ENCODE measurements around the gene PRIM2.
A peak's percentile ranks its signal among the peaks of the same experiment; 100 is the strongest.
"Not testable (repeated sequence)": the region's sequence is repeated elsewhere in the genome, so short reads cannot be mapped to it uniquely, and the experiment has no call there.

The PRIM2 gene

DNA sequence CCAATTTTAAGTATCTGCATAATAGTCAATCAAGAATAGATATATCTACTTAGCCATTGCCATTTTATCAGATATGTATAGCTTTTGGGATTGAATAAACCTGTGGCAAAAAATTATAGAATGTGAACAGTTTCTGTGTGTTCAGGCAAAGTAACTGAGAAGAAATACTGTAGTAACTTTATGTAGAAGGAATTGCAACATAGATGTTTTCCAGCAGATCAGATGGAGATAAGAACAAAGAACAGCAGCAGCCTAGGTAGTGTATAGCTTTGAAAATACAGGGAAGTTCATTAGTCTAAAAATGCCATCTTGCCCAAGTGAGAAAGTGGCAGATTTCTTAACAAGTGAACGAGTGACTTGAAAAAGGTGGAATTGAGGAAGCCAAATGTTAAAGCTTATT, 197.7 kb downstream of the PRIM2 start:
- DNase-seq (ENCODE audit: low spot score) = not testable (repeated sequence)

DNA sequence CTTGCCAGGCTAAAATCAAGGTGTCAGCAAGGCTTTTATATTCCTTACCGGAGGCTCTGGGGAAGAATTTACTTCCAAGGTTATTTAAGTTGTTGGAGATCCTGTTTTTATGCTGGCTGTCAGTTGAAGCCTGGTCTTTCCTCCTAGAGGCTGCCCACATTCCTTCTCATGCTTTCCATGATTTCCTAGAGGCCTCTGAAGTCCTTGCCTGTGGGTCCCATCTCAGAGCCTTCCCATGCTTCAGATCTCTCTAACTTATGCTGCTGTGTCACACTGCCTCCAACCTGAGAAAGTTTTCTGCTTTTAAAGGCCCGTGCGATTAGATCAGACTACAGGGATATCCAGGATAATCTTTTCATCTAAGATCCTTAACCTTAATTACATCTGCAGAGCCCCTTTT, 198.4 kb downstream of the PRIM2 start:
- DNase-seq (ENCODE audit: low spot score) = not testable (repeated sequence)

DNA sequence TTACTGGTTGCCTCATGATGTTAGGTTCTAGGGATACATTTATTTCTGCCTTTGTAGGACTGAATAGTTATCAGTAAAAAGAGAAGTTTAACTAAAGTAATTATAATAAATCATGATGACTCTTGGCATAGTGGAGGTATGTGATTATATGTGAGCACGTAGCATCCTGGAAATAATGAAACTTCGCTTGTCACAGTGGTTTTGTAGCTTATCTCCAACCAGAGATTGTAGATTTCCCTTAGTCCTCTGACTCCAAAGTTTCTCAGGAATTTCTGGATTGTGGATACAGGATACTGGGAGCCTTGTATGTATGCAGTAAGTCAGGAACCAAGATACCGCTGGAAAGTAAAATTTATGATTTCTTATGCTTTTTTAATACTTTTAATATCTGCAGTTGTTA, 199.3 kb downstream of the PRIM2 start:
- DNase-seq (ENCODE audit: low spot score) = not testable (repeated sequence)

DNA sequence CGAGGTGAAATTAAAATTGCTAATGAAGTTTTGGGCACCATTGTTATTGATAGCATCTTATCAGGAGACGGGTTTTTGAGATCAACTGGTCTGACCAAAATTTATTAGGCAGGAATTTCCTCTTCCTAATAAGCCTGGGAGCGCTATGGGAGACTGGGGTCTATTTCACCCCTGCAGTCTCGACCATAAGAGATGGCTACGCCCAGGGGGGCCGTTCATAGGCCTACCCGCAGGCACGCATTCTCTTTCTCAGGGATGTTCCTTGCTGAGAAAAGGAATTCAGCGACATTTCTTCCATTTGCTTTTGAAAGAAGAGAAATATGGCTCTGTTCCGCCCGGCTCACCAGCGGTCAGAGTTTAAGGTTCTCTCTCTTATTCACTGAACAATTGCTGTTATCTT, 201.8 kb downstream of the PRIM2 start:
- DNase-seq (ENCODE audit: low spot score) = not testable (repeated sequence)

DNA sequence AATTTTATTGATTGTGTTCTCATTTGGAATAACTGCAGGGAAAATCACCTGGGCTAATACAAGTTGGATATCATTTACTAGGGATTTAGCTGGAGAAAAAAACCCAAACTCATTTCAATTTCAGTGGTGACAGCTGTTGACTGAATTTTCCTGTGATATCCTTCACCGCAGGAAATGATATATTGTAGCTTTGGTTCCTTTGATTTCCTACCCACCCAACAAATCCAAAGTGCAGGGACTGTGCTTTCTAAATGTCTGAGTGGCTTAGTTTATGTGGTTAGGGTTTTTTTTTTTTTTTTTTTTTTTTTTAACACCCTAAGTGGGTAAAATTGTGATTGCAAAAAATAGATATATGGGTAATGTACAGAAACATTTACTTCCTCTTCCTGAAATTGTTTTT, 203.7 kb downstream of the PRIM2 start:
- not testable (repeated sequence) for DNase-seq (ENCODE audit: low spot score)

DNA sequence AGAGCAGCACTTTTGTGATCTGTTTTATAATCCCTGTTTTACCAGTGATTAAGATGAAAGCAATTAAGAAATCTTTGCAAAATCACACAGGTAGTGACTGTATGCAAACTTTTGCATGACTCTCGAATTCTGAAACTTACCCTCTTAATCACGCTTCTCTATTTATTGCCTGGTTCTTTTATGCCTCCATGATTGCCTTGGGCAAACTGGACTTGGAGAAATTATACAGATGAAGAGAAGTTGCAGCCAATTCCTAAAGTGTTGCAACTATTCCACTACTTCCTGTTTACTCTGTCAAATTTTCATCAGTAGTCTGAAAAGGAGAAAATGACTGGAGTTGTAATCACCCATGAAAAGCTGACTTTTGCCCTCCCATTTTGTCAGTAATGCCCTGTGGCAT, 205.8 kb downstream of the PRIM2 start:
- DNase-seq (ENCODE audit: low spot score) = not testable (repeated sequence)

DNA sequence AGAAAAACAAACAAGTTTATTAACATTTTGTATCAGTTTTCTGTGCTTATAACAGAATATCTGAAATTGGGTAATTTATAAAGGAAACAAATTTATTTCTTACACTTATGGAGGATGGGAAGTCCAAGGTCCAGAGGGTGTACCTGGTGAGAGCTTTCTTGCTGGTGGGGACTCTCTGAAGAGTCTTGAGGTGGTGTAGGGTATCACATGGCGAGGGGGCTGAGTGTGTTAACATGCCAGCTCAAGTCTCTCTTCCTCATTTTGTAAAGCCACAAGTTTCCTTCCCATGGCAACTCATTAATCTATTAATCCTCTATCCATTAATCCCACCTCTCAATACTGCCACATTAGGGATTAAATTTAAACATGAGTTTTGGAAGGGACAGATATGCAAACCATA, 212.3 kb downstream of the PRIM2 start:
- not testable (repeated sequence) for DNase-seq (ENCODE audit: low spot score)

DNA sequence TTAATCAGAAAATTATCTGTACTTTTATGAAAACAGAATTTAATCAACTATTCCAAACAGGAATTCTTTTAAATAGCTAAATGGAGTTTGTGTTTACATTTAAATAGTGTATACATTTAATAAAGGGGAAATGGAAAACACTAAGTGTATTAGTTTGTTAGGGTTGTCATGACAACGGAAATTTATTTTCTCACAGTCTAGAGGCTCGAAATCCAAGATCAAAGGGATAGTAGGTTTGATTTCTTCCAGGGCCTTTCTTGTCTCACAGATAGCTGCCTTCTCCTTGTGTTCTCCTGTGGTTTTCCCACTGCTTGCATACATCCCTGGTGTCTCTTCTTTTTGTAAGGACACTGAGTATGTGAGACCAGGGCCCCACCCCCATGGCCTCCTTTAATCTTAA, 215.2 kb downstream of the PRIM2 start:
- DNase-seq (ENCODE audit: low spot score) = not testable (repeated sequence)

DNA sequence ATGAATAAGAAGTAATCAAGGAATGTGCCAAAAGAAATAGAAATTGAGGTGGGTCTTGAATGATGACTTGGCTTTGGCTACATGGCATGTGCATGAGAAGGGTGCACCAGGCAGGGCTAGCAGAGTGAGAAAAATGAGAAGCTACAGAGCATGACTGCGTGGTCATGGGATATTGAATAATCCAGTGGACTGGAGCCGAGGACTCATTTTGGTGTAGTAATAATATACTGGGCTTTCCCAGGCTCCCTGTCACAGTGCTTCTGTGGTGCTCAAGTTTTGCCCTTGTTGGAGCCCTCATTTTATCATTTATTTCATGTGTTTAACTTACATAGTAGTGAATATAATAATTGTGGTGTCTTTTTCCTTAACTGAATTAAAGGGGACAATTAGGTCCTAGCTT, 217.7 kb downstream of the PRIM2 start:
- not testable (repeated sequence) for DNase-seq (ENCODE audit: low spot score)

DNA sequence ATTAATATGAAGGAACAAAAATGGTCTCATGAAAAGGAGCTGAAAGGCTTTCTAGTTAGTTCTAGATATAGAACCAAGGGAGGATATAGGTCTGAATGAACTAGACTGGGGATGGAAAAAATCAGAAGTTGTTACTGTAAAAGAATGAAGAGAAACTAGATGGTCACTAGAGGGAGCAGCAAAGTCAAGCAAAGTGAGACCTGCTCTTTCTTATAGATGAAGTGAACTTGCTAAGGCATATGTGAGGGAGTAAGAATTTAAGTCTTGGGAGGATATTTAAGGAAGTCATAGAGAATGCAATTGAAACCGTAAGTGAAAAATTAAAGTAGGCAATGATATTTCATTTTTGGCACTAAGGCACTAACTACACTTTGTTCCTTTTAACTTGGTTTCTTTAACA, 218.6 kb downstream of the PRIM2 start:
- peak; percentile 12 for DNase-seq (ENCODE audit: low spot score)

DNA sequence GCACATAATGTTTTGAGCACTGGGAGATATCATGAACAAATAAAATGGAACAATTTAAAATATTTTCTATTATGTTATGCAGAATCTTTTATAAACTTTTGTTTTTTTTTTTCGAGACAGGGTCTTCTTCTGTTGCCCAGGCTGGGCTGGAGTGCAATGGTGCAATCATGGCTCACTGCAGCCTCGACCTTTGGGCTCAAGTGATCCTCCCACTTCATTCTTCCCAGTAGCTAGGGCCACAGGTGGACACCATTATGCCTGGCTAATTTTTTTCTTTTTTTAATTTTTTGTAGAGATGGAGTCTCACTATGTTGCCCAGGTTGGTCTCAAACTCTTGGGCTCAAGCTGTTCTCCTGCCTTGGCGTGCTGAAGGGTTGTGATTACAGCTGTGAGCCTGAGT, 220.5 kb downstream of the PRIM2 start:
- not testable (repeated sequence) for DNase-seq (ENCODE audit: low spot score)

DNA sequence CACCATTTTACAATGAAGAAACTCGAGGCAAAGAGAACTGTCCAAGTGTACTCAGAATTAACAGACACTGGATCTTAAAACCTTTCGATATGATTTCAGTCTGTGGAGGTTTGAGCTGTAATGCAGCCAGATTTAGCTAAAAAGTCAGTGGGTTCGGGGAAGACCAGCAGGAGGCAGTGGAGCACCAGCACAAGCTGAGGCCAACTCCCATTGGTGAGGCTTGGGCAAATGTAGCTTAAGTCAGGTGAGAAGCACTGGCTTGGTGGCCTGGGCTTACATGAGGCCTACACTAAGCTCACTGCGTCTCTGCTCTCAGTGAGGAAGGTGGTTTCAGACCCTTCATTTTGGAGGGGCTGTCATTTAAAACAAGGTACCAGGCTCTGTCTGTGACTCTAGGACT, 234.5 kb downstream of the PRIM2 start:
- DNase-seq (ENCODE audit: low spot score) = not testable (repeated sequence)

DNA sequence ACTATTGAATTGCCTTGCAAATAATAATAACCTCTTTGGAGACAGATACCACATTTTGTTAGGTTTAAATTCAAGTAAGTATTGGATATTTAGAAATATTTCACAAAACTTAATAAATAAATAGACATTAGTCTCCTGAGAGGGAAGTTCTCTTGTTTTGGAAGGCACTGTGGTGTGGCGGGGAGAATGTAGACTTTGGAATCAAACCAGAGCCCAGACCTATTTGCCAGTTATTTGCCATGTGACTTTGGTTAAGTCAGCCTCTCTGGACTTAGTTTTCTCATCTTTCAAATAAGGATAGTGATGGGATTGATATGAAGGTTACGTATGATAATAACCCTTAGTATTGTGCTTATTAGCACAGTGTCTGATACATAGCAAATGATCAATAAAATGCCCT, 240.4 kb downstream of the PRIM2 start:
- not testable (repeated sequence) for DNase-seq (ENCODE audit: low spot score)

DNA sequence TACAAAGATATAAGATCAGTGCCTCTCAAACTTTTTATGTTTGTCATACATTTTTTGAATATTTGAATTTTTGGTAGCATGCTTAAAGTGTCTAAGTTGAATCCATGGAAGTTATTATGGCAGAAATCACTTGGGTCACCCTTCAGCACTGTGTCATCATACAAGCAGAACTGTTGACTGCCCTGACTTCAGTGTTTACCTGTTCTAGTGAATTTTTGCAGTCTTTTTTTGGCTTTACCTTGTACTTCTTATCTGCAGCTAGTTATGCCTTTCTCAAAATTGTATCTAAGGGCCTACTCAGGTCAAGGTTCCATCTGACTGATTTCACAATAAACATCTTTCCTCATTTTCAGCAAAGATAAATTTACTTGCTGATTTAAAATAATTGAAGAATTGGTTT, 241.7 kb downstream of the PRIM2 start:
- not testable (repeated sequence) for DNase-seq (ENCODE audit: low spot score)

DNA sequence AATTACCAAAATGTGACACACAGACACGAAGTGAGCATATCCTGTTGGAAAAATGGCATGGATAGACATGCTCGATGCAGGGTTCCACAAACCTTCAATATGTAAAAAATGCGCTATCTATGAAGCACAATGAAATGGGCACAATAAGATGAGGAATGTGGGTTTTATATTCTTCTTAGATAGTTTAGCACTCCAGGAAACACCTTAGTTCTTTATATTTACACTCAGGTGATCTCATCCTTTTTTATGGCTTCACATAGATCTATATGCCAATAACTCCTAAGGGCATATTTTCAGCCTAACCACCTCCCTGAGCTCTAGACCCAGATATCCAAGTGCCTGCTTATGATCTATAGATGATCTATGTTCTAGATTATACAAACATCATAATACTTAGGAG, 244.8 kb downstream of the PRIM2 start:
- DNase-seq (ENCODE audit: low spot score) = not testable (repeated sequence)

DNA sequence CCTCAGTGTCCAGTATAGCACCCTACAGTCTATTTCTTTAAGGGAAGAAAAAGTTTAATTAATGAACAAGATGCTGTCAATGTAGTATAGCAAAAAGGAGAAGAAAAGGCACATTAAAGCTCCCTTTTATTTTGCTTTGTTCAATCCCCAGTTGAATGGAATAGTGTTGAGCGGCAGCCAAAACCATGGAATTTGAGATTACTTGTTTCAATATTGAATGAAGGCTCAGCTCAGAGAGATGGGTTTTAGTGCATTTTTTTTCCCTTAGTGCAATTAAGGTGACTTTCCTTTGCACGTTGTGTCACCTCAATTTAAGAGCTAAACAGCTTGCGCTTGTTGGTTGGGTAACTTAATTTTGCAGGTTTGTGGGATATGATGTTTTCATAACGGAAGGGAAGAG, 254.7 kb downstream of the PRIM2 start:
- DNase-seq (ENCODE audit: low spot score) = not testable (repeated sequence)

DNA sequence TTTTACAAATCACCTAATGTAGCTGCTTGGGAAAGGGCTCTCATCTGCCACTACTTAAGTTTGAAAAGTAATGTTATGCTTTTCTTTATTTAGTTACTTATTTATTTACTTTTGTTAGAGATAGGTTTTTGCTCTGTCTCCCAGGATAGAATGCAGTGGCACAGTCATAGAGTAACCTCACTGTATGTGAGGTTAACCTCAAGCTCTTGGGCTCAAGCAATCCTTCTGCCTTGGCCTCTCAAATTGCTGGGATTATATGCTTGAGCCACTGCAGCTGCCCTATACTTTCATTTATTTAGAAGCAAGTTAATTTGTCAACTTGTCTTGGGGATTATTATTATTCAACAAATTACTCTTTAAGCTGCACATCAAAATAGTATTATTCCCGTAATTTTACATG, 255.4 kb downstream of the PRIM2 start:
- not testable (repeated sequence) for DNase-seq (ENCODE audit: low spot score)

DNA sequence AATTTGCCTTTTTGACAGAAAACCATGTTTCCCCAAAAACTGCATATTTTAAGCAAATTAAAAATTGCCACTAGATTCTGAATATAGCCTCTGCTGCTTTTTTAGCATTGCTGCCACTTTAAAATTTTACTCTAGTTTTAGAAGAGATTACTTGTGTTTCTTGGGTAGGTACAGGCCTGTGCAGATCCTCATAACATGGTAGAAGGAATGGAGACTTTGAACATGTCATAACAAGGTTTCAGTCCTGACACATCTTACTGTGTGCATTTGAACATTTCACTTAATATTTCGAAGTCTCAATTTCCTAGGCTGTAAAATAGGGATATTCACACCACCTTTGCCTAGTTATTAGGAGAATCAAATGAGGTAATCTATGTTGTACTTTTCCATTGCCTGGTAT, 259.6 kb downstream of the PRIM2 start:
- not testable (repeated sequence) for DNase-seq (ENCODE audit: low spot score)

DNA sequence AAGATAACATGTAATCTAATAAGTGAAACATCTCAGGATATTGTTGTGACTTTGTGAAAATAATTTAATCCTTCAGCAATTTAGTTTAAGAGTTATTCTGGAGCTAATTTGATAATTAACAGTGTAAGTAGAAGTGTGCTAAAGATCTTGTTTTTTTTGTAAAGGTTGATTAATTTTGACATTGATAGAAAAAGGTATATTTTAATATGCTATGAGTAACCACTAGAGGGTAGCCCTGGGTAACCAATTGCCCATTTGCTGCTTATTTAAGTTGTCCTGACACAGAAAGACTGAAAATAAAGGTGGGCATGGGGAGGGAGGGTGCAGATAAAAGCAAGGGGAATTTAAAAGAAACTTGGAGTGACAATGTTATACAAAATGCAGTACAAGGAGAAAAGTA, 262.1 kb downstream of the PRIM2 start:
- DNase-seq (ENCODE audit: low spot score) = not testable (repeated sequence)

DNA sequence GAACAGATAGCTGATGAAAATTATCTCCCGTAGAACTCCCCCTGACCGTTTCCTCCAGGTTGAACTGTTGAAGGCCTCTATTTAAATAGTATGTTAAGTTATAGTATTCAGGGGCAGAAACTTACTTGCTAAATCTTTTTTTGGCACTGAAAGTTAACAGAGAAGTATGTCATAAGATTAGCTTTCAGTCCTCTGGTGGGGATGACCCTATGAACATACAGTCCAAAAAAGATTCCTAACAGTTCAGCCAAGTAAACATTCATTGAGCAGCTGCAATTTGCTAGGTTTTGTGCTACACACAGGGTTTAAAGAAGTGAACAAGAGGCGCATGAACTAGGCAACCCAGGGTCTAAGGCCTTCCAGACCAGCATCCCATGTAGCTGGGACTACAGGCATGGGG, 264.2 kb downstream of the PRIM2 start:
- not testable (repeated sequence) for DNase-seq (ENCODE audit: low spot score)

DNA sequence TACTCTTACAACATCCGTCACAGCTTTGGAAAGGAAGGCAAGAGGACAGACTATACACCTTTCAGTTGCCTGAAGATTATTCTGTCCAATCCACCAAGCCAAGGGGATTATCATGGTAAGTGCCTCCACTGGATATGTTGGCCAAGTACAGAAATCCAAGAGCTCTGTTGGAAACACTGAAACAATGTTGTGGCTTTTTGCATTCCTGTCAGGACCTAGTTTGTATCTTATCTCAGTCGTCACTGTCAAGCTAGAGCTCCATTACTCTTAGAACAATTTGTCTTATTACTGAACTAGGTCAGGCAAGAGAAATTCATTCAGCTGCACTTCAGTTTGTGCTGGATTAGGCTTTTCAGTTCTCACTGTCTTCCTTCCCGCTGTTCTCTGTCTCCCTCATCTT, 283.7 kb downstream of the PRIM2 start:
- DNase-seq (ENCODE audit: low spot score) = not testable (repeated sequence)

DNA sequence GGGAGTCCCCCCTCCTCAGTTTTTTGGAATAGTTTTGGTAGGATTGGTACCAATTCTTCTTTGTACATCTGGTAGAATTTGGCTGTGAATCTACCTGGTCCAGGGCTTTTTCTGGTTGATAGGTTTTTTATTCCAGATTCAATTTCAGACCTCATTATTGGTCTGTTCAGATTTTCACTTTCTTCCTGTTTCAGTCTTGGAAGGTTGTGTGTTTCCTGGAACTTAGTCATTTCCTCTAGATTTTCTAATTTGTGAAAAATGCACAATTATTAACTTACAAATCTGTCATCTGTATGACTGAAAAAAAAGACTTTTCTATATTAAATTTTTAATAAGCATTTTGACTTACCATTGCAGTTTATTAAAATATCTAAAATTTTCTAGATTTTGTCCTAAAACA, 287.9 kb downstream of the PRIM2 start:
- DNase-seq (ENCODE audit: low spot score) = not testable (repeated sequence)

DNA sequence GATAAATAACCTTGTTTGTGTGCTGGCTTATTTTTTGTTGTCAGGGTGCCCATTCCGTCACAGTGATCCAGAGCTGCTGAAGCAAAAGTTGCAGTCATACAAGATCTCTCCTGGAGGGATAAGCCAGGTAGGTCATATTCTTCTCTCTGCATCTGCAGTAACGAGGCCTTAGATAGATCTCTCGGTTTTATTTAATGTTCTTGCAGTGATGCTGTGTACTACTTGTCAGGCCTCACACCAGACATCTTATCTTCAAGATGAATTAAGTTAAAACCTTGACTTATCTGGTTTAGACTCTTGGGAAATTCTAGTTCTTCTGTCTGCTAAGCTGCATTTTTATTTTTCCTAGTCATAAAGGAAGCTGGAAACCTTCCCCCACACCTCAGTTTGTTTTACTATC, 288.9 kb downstream of the PRIM2 start:
- DNase-seq (ENCODE audit: low spot score) = not testable (repeated sequence)

DNA sequence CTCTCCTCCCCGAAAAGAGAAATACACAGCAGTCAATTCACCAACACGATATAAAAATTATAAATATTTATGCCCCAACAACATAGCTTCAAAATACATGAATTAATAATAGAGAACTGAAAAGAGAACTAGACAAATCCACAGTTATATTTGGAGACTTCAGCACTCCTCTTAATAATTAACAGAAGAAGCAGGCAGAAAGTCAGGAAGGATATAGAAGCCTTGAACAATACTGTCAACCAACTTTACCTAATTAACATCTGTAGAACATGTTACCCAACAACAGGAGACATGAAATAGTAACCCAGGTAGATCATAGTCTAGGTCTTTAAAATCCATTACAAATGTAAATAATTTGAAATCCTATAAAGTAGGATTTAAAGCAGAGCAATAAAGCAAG, 293.2 kb downstream of the PRIM2 start:
- DNase-seq (ENCODE audit: low spot score) = not testable (repeated sequence)

DNA sequence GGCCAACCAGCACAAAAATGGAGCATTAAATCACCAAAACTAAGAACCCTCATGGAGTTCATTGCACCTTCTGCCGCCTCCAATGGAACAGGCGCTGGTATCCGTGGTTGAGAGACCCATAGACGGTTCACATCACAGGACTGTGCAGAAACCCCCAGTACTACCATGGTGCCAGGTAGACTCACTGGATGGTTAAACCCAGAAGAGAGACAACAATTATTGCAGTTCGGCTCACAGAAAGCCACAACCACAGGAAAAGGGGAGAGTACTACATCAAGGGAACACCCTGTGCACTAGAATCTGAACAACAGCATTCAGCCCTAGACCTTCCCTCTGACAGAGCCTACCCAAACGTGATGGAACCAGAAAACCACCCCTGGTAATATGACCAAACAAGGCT, 301.5 kb downstream of the PRIM2 start:
- not testable (repeated sequence) for DNase-seq (ENCODE audit: low spot score)

Data from GM03348 (cell line).